GM12801 (cell line): ENCODE measurements around the gene WBP11.

ENCODE experiments used
- CTCF ChIP-seq: IDR thresholded peaks from one replicate; pipeline ENCODE4 v1.5.1; 2011; ENCODE audit warnings: control low read depth; ENCODE audit not compliant: insufficient read length; ENCODE audit errors: extremely low read depth

WBP11 gene

GRCh38 chr12:14802247-14802646, 1.0 kb downstream of the WBP11 start:
- TF ChIP-seq CTCF: no peak

- TF ChIP-seq CTCF: no peak
Measured at GRCh38 chr12:14795028-14795448, 8.2 kb downstream of the WBP11 start.

- TF ChIP-seq CTCF: no peak
Measured at GRCh38 chr12:14785568-14785967, 17.7 kb downstream of the WBP11 start.

GRCh38 chr12:14784471-14784870, 18.8 kb downstream of the WBP11 start:
- TF ChIP-seq CTCF: no peak

- TF ChIP-seq CTCF: no peak
Measured at GRCh38 chr12:14782756-14783155, 20.5 kb downstream of the WBP11 start.

- no peak for TF ChIP-seq CTCF
Measured at GRCh38 chr12:14781563-14781962, 21.7 kb downstream of the WBP11 start.

GRCh38 chr12:14780859-14781258, 22.4 kb downstream of the WBP11 start:
- no peak for TF ChIP-seq CTCF

- no peak for TF ChIP-seq CTCF
Measured at GRCh38 chr12:14779834-14780233, 23.4 kb downstream of the WBP11 start.
